Naive thymus-derived CD4-positive, alpha-beta T cell (primary cell): ENCODE measurements around the gene CRYBB1. TPM values are rescaled to one million over a fixed set of nuclear protein-coding genes. Genes with fewer than 3 reads are reported as not detected.

Experiments
- ATAC-seq: fragments of 150-1000 bp; cut with Tn5 transposase; 2 replicates; pipeline ENCODE4 v1.10.0; 2021; ENCODE audit warnings: mild to moderate bottlenecking, moderate library complexity
- CTCF ChIA-PET: fragments of 350-600 bp; sonication (Branson Sonifier 250); formaldehyde crosslinking; loops from one replicate; lab custom pipeline; 2021; ENCODE audit warnings: antibody characterized with exemption; lab: Charles Lee
- POLR2A ChIA-PET: fragments of 350-600 bp; sonication (Branson Sonifier 250); formaldehyde crosslinking; loops from one replicate; lab custom pipeline; 2021; ENCODE audit warnings: antibody characterized with exemption, inconsistent platforms; lab: Charles Lee
- DNase-seq, 9 donors: peaks; one replicate each; pipeline versions ENCODE4 v3.0.0 to v3.0.0-alpha.2; 2020 to 2022; ENCODE audit warnings: mixed read lengths in 1 of 9
- H3K27ac ChIP-seq: one replicate; pipeline ENCODE4 v1.7.0; 2013; ENCODE audit warnings: mild to moderate bottlenecking, low read depth, low read length, moderate library complexity
- H3K27me3 ChIP-seq, 2 donors: one replicate each; pipeline ENCODE4 v1.7.0; 2013; ENCODE audit warnings: low read length in 2 of 2, mild to moderate bottlenecking in 2 of 2, moderate library complexity in 2 of 2; ENCODE audit not compliant: control insufficient read depth in 2 of 2, insufficient read depth in 2 of 2
- H3K36me3 ChIP-seq, 3 experiments: 1 replicate in 2 of 3; 2 replicates in 1 of 3; pipeline ENCODE4 v1.7.0; 2013; ENCODE audit warnings: low read length in 3 of 3, mild to moderate bottlenecking in 3 of 3, moderate library complexity in 1 of 3; ENCODE audit not compliant: insufficient read depth in 3 of 3, control insufficient read depth in 2 of 3
- H3K4me1 ChIP-seq, 2 donors: one replicate each; pipeline ENCODE4 v1.7.0; 2013; ENCODE audit warnings: low read length in 2 of 2, mild to moderate bottlenecking in 2 of 2, moderate library complexity in 1 of 2; ENCODE audit not compliant: control insufficient read depth in 2 of 2, insufficient read depth in 2 of 2
- H3K4me3 ChIP-seq: 2 replicates; pipeline ENCODE4 v1.7.0; 2013; ENCODE audit warnings: mild to moderate bottlenecking, low read length
- H3K9me3 ChIP-seq, 3 experiments: 1 replicate in 2 of 3; 2 replicates in 1 of 3; pipeline ENCODE4 v1.7.0; 2013; ENCODE audit warnings: low read length in 3 of 3; ENCODE audit not compliant: control insufficient read depth in 2 of 3
- H3K27ac Mint-ChIP-seq, 9 donors: one replicate each; pipeline ENCODE4 v1.8.0; 2020 to 2022; ENCODE audit warnings: mixed read lengths in 9 of 9, mild to moderate bottlenecking in 8 of 9, moderate library complexity in 5 of 9, inconsistent platforms in 2 of 9
- H3K27me3 Mint-ChIP-seq, 5 donors: one replicate each; pipeline ENCODE4 v1.8.0; 2021 to 2022; ENCODE audit warnings: mixed read lengths in 5 of 5, mild to moderate bottlenecking in 1 of 5
- H3K36me3 Mint-ChIP-seq, 5 donors: one replicate each; pipeline ENCODE4 v1.8.0; 2020 to 2022; ENCODE audit warnings: mixed read lengths in 5 of 5, mild to moderate bottlenecking in 3 of 5, inconsistent platforms in 1 of 5
- H3K4me1 Mint-ChIP-seq, 7 donors: one replicate each; pipeline ENCODE4 v1.8.0; 2020 to 2022; ENCODE audit warnings: mixed read lengths in 7 of 7, mild to moderate bottlenecking in 3 of 7, inconsistent platforms in 1 of 7
- H3K4me3 Mint-ChIP-seq, 10 donors: one replicate each; pipeline ENCODE4 v1.8.0; 2020 to 2022; ENCODE audit warnings: mild to moderate bottlenecking in 10 of 10, mixed read lengths in 10 of 10, moderate library complexity in 6 of 10, inconsistent platforms in 2 of 10
- H3K9me3 Mint-ChIP-seq, 11 donors: one replicate each; pipeline ENCODE4 v1.8.0; 2020 to 2022; ENCODE audit warnings: mixed read lengths in 11 of 11, mild to moderate bottlenecking in 4 of 11, inconsistent platforms in 1 of 11, moderate library complexity in 1 of 11
- intact Hi-C, 2 donors: fragments of 100-400 bp; cut with micrococcal nuclease; formaldehyde crosslinking; loops; one replicate each; pipeline ENCODE4 v1.15.1; 2023
- polyA plus RNA-seq, 2 donors: library from polyadenylated mRNA; unstranded; fragments of 300-500 nt; fragmentation: Illumina TruSeq; gene quantifications; one replicate each; pipeline ENCODE4 v1.2.3, GENCODE V29; 2021
- total RNA-seq, 6 experiments: library from RNA in 5 of 6; stranded (reverse) in 5 of 6; gene quantifications; 1 replicate in 5 of 6; 2 replicates in 1 of 6; pipeline ENCODE4 v1.2.3 and lab custom pipeline; 2021 to 2026

The CRYBB1 gene
- total and polyA plus RNA-seq, 7 experiments from 2014 or later: not detected

DNA sequence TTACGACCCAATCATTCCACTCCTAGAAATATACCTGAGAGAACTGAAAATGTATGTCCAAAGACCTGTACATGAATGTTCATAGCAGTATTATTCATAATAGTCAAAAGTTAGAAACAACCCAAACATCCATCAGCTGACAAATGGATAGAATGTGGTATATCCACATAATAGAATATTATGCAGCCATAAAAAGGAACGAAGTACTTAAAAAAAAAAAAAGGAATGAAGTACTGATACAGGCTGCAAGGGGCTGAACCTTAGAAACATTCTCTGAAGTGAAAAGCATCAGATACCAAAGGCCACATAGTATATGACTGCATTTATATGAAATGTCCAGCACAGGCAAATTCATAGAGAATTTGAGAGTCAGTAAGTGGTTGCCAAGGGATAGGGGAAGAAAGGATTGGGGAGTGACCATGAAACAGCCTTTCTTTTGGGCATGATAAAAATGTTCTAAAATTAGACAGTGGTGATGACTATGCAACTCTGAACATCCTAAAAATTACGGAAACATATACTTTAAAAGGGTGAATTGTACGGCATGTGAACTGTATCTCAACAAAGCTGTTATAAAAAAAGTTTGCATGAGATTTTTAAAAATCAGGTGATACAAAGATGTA is 29.7 kb downstream of the CRYBB1 start:
- H3K4me1 ChIP-seq: peaks cover 39 to 45% of the 10 kb centered on the region in 2 donors
- peak overlapping the region; percentile 80 to 95 (median 87) for H3K4me3 Mint-ChIP-seq
- intact Hi-C loops: no loop called here
- peaks cover 43 to 79% (median 70%) of the 10 kb centered on the region in 7 donors for H3K4me1 Mint-ChIP-seq
- CTCF ChIA-PET: no interaction called here
- peak overlapping the region; percentile 92 for H3K4me3 ChIP-seq
- no peaks in the 10 kb centered on the region for H3K36me3 ChIP-seq
- H3K27me3 Mint-ChIP-seq: no peaks in the 10 kb centered on the region
- H3K27ac ChIP-seq: peak overlapping the region; percentile 79
- POLR2A ChIA-PET: interaction anchor here (0.6 kb wide), 1 partner anchor 85 kb away, joined by 3 read pairs; no protein-coding TSS in a partner anchor
- H3K27ac Mint-ChIP-seq: peak overlapping the region; percentile 64 to 89 (median 81)
- DNase-seq: no peak
- H3K27me3 ChIP-seq: no peaks in the 10 kb centered on the region
- H3K9me3 ChIP-seq: no peaks in the 10 kb centered on the region
- H3K36me3 Mint-ChIP-seq: peaks cover 0 to 13% (median 0%) of the 10 kb centered on the region in 5 donors
- peak; percentile 21 for ATAC-seq
- H3K9me3 Mint-ChIP-seq: no peaks in the 10 kb centered on the region

DNA sequence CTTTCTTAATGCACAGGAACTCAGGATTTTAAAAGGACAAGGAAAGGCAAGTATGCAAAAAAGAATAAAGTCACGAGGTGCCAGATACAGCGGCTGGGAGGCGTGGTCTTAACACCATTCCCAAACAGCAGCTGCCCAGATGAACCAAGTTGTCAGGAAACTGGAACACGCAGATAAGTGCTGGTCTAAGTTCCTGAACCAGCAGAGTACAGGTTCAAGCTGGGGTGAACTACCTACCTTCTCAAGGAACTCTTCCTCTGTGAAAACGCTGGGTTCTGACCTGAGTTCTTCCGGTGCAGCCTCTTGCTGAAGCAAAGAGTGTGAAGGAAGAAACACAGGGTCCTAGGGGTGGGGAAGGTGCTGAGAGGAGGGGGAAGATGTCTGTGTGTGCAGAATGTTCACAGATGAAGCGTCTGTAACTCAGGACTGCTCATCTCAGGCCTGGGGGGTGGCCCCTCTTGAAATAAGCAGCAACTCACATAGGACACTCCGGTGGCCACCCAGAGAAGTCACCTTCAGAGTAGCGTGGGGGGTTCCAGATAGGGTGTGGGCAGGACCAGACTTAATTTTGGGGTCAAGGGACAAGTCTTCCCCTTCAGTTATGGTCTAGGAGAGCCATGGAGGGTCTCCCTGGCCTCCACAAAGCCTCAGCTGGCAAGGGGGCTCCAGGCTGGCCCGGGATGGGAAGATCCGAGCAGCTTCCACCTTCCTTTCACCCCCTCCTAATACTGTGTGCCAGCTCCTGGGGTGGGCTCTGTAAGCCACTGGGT is 31.1 kb downstream of the CRYBB1 start:
- peaks cover 25 to 38% of the 10 kb centered on the region in 2 donors for H3K4me1 ChIP-seq
- H3K36me3 Mint-ChIP-seq: peaks cover 0 to 16% (median 0%) of the 10 kb centered on the region in 5 donors
- no peaks in the 10 kb centered on the region for H3K27me3 ChIP-seq
- ATAC-seq: peak; percentile 5
- intact Hi-C loops: no loop called here
- ChIA-PET POLR2A (interaction anchor here (1.1 kb wide), 1 partner anchor 42 kb away, joined by 3 read pairs; no protein-coding TSS in a partner anchor), CTCF (interaction anchor here (0.6 to 1.1 kb wide), 3 partner anchors 14 to 64 kb away, joined by 3 read pairs; no protein-coding TSS in a partner anchor)
- peak in 6 of 9 donors; percentile 13 to 37 (median 20) for DNase-seq
- no peaks in the 10 kb centered on the region for H3K36me3 ChIP-seq
- H3K4me3 ChIP-seq: peak overlapping the region; percentile 29
- no peaks in the 10 kb centered on the region for H3K27me3 Mint-ChIP-seq
- peak overlapping the region; percentile 40 for H3K27ac ChIP-seq
- H3K27ac Mint-ChIP-seq: peak overlapping the region; percentile 25 to 88 (median 80)
- H3K9me3 Mint-ChIP-seq: no peaks in the 10 kb centered on the region
- H3K4me3 Mint-ChIP-seq: peak overlapping the region; percentile 36 to 77 (median 59)
- no peaks in the 10 kb centered on the region for H3K9me3 ChIP-seq
- H3K4me1 Mint-ChIP-seq: peaks cover 30 to 71% (median 61%) of the 10 kb centered on the region in 7 donors

DNA sequence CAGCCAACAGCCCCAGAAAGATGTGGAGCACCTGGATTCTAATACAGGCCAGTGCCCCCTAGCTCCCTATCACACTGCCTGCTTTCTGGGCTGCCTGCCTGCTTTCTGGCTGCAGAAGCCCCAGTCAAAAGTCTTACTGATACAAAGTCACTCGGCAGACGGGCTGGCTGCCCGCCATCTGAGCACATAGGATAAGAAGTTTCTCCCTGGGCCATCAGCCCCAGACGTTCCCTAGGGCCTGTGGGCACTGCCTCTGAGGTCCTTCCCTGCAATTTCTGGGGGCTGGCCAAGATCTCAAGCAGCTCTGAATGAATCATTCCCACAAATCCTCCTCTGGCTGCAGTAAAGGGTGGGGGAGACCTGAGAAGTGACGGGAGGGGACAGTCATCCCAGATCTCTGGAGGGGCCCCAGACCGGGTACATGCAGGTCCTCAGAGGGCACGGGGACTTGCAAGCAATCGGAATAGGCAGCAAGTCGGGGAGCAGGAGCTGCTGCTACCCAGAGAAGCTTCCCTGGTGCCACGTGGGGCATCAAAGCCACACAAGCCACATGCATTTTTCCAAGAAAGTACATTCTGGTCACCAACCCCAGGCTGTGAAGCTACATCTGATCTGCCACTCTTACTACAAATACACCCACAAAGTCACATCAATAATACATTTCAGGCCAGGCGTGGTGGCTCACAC is 32.6 kb downstream of the CRYBB1 start:
- POLR2A ChIA-PET: no interaction called here
- Mint-ChIP-seq H3K9me3 (no peaks in the 10 kb centered on the region), H3K27ac (peak overlapping the region in 5 of 9 donors; percentile 15 to 60 (median 42)), H3K4me3 (peak overlapping the region in 4 of 10 donors; percentile 7 to 37 (median 32)), H3K4me1 (peaks cover 42 to 76% (median 68%) of the 10 kb centered on the region in 7 donors), H3K27me3 (no peaks in the 10 kb centered on the region), H3K36me3 (peaks cover 0 to 21% (median 0%) of the 10 kb centered on the region in 5 donors)
- CTCF ChIA-PET: no interaction called here
- Histone ChIP-seq H3K4me3 (no peak overlapping the region), H3K9me3 (no peaks in the 10 kb centered on the region), H3K36me3 (no peaks in the 10 kb centered on the region), H3K4me1 (peaks cover 30 to 46% of the 10 kb centered on the region in 2 donors), H3K27me3 (no peaks in the 10 kb centered on the region), H3K27ac (no peak overlapping the region)
- DNase-seq (no peak), ATAC-seq (no peak)
- intact Hi-C loops: no loop called here

DNA sequence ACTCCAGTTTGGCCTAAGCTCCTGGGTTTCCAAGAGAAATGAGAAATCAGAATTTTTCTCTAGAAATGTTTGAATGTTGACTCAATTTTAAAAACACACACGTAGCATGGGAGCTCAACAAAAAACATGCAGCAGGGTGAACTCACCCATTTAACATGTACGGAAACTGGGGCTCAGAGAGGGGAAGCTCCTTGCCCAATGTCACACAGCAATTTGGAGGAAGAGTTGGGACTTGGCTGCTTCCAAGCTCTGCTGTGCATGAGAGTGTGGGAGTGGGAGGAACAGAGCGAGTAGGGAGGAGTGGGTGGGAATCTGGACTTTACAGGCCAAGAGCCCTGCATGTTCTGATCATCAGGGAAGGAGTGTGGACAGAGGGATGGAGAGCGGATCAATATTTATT is 33.8 kb downstream of the CRYBB1 start:
- H3K36me3 ChIP-seq: no peaks in the 10 kb centered on the region
- DNase-seq (no peak), ATAC-seq (no peak)
- POLR2A ChIA-PET: interaction anchor here (1.2 kb wide), 1 partner anchor 21 kb away, joined by 3 read pairs; no protein-coding TSS in a partner anchor
- H3K27ac Mint-ChIP-seq: peak overlapping the region in 4 of 9 donors; percentile 0 to 66 (median 39)
- intact Hi-C loops: no loop called here
- H3K4me1 Mint-ChIP-seq: peaks cover 50 to 84% (median 74%) of the 10 kb centered on the region in 7 donors
- no peak overlapping the region for H3K27ac ChIP-seq
- no peaks in the 10 kb centered on the region for H3K27me3 ChIP-seq
- peak overlapping the region in 1 of 10 donors; percentile 40 for H3K4me3 Mint-ChIP-seq
- no peaks in the 10 kb centered on the region for H3K9me3 Mint-ChIP-seq
- peaks cover 38 to 56% of the 10 kb centered on the region in 2 donors for H3K4me1 ChIP-seq
- H3K36me3 Mint-ChIP-seq: peaks cover 0 to 26% (median 0%) of the 10 kb centered on the region in 5 donors
- H3K9me3 ChIP-seq: no peaks in the 10 kb centered on the region
- CTCF ChIA-PET: interaction anchor here (0.6 kb wide), 1 partner anchor 71 kb away, joined by 3 read pairs; no protein-coding TSS in a partner anchor
- H3K4me3 ChIP-seq: no peak overlapping the region
- no peaks in the 10 kb centered on the region for H3K27me3 Mint-ChIP-seq

DNA sequence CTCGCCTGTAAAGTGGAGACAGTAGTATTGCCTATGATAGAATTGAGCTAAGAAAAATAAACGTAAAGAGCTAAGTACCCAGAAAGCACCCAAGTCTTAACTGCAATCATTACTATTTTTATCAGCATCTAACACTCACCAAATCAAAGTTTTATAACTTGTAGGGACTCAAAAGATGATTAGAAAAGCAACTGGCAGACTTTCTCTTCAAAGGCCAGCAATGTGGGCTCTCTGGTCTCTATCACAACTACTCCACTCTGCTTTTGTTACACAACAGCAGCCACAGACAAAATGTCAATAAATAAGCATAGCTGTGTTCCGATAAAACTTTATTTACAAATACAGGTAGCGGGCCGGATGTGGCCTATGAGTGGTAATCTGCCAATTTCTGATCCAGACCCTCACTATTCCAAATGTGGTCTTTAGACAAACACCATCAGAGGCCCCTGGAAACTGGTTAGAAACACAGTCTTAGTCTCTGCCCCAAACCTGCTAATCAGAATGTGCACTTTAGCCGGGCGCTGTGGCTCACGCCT is 36.1 kb downstream of the CRYBB1 start:
- Histone ChIP-seq H3K4me1 (peaks cover 33 to 60% of the 10 kb centered on the region in 2 donors), H3K4me3 (no peak overlapping the region), H3K27me3 (no peaks in the 10 kb centered on the region), H3K36me3 (no peaks in the 10 kb centered on the region), H3K27ac (no peak overlapping the region), H3K9me3 (no peaks in the 10 kb centered on the region)
- Mint-ChIP-seq H3K4me1 (peaks cover 50 to 76% (median 68%) of the 10 kb centered on the region in 7 donors), H3K9me3 (no peaks in the 10 kb centered on the region), H3K27me3 (no peaks in the 10 kb centered on the region), H3K27ac (peak overlapping the region in 7 of 9 donors; percentile 27 to 91 (median 87)), H3K36me3 (peaks cover 0 to 17% (median 0%) of the 10 kb centered on the region in 5 donors), H3K4me3 (peak overlapping the region in 3 of 10 donors; percentile 30 to 72 (median 57))
- DNase-seq (no peak), ATAC-seq (no peak)
- ChIA-PET CTCF (no interaction called here), POLR2A (interaction anchor here (0.7 kb wide), 1 partner anchor 70 kb away, joined by 3 read pairs; no protein-coding TSS in a partner anchor)
- intact Hi-C loops: no loop called here

DNA sequence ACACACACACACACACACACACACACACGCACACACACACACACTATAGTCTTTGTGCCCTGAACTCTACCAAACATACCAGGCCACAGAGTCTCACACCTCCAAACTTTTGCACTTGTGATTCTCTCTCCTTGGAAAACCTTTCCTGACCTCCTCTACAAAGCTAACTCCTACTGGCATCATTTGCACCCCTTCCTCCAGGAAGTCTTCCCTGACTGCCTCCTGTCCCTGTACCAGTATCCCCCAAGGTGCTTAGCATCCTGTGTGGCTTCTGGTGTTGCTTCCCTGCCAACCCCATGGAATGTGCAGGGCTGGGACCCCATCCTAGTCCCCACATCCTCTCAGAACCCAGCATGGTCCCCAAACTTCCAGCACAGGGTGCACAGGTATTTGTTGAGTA is 36.8 kb downstream of the CRYBB1 start:
- no peak for ATAC-seq
- DNase-seq: no peak
- ChIA-PET CTCF (no interaction called here), POLR2A (interaction anchor here (0.7 to 0.8 kb wide), 2 partner anchors 71 to 110 kb away, joined by 3 read pairs; no protein-coding TSS in a partner anchor)
- H3K27me3 Mint-ChIP-seq: no peaks in the 10 kb centered on the region
- H3K27me3 ChIP-seq: no peaks in the 10 kb centered on the region
- H3K4me1 ChIP-seq: peaks cover 26 to 53% of the 10 kb centered on the region in 2 donors
- intact Hi-C loops: no loop called here
- H3K27ac Mint-ChIP-seq: peak overlapping the region; percentile 44 to 96 (median 89)
- H3K9me3 Mint-ChIP-seq: no peaks in the 10 kb centered on the region
- H3K4me3 Mint-ChIP-seq: peak overlapping the region in 8 of 10 donors; percentile 25 to 72 (median 57)
- H3K36me3 ChIP-seq: no peaks in the 10 kb centered on the region
- no peak overlapping the region for H3K27ac ChIP-seq
- H3K36me3 Mint-ChIP-seq: peaks cover 0 to 20% (median 0%) of the 10 kb centered on the region in 5 donors
- no peaks in the 10 kb centered on the region for H3K9me3 ChIP-seq
- H3K4me3 ChIP-seq: no peak overlapping the region
- peaks cover 50 to 70% (median 67%) of the 10 kb centered on the region in 7 donors for H3K4me1 Mint-ChIP-seq
